Stimulated activated CD4-positive, alpha-beta T cell treated with anti-CD3 and anti-CD28 coated beads, Interleukin-1b, Interleukin-23, amount 100 ng/mL, for 4 hours (primary cell): Measurements from ENCODE around the gene KDM3A.
"Not testable (repeated sequence)": the region's sequence is repeated elsewhere in the genome, so short reads cannot be mapped to it uniquely, and the experiment has no call there.

Experiments
- DNase-seq, 2 donors: peaks; one replicate each; pipeline ENCODE4 v3.0.0-alpha.2; 2020; ENCODE audit warnings: low read depth in 2 of 2

Gene KDM3A

GRCh38 chr2:86476092-86476491 is 34.9 kb downstream of the KDM3A start:
- DNase-seq: no peak

DNA sequence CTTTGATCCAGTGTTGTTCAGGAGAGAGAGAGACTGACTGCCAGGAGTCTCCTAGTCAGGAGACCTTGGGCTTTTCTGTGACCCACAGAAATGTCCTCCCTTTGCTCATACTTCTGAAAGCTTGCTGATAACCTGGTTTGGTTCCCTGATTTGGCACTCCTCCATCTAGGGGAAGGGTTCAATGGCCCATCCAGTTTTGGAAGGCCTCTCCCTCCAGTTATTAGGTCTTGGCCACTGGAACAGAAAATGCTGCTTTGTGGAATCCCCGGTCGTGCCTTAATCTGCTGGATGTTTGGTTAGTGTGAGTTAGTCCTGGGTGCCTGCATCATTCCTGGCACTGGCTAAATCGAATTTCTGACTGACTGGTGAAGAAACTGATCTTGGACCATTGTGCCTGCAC is 35.7 kb downstream of the KDM3A start:
- DNase-seq: no peak

DNA sequence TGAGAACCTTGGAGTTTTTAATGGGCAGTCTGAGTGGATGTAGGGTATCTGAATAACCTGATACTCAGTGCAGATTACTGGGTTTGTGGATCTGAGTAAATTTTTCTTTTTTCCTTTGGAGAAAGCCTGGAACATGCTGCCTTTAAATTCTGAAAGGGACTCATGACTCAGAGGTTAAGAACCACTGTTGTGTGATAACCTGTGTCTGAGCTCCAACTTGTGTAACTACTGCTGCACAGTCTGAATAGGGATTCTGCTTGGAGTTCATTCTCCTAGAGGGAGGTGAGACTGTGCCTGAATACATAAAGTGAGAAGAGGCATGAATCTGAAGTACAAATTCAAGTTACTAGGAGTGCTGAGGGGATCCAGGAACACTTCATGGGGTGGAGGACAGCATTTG is 36.2 kb downstream of the KDM3A start:
- DNase-seq: no peak

DNA sequence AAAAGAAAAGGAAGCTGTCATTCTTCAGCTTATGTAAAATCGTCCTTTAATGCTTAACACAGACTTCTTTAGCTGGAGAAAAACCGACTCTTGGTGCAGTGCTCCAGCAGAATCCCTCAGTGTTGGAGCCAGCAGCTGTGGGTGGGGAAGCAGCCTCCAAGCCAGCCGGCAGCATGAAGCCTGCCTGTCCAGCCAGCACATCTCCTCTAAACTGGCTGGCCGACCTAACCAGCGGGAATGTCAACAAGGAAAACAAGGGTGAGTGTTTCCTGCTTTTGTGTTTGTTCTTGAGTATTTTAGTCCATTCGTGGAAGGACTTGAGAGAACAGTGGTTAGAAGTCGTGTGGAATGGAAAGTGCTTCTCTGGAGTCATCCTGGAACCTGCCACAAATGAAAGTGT is 38.9 kb downstream of the KDM3A start:
- DNase-seq: no peak

DNA sequence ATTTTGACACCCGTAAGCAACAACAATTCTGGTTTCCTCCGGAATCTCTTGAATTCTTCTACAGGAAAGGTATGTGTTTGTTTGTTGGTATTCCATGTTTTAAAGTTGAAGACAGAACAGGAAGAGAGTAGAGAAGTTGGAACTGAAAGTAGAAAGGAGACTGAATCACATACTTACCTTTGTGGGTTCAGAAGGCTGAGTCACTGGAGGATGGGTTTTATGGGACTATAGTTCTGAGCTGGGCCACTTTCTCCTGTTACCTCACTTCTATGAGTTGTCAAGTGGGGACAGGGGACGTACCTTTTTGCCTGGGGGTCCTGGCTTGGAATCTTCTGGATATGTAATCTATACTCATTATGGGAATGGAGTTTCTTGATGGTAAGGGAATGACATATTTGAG is 40.9 kb downstream of the KDM3A start:
- no peak for DNase-seq

DNA sequence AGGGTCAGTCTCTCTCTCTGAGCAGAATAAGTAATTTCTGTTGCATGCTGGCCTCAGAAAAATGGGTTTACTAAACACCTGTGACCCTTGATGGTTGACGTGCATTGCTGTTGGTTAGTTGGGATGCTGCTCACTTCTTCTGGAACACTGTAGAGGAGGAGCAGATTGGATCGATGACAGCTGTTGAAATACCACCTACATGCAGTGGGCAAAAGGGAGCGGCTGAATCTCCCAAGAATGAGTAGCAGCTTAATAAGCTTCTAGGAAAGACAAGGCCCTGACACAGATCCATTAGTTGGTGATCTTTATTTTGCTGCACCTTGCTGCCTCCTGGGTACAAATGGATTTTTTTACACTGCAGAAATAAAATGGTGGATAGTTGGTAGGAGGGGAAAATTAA is 43.2 kb downstream of the KDM3A start:
- DNase-seq: no peak

GRCh38 chr2:86485103-86485502 is 43.9 kb downstream of the KDM3A start:
- DNase-seq: no peak

DNA sequence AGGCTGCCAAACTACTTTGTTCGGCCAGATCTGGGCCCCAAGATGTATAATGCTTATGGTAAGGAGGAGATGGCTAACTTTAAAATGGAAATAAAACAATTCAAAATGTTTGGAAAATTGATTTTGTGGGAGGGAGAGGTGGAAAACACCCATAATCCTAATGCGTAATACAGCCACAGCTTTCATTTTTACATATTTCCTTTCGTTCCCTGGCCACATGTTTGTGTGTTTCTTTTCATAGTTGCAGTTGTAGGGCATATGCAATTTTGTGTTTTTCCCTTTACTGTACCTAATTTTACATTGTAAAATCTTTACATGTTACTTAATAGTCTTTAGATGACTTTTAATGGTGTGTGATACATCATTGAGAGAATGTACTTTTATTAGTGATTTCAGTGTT is 44.6 kb downstream of the KDM3A start:
- no peak for DNase-seq

GRCh38 chr2:86487062-86487461 is 45.9 kb downstream of the KDM3A start:
- DNase-seq: no peak

DNA sequence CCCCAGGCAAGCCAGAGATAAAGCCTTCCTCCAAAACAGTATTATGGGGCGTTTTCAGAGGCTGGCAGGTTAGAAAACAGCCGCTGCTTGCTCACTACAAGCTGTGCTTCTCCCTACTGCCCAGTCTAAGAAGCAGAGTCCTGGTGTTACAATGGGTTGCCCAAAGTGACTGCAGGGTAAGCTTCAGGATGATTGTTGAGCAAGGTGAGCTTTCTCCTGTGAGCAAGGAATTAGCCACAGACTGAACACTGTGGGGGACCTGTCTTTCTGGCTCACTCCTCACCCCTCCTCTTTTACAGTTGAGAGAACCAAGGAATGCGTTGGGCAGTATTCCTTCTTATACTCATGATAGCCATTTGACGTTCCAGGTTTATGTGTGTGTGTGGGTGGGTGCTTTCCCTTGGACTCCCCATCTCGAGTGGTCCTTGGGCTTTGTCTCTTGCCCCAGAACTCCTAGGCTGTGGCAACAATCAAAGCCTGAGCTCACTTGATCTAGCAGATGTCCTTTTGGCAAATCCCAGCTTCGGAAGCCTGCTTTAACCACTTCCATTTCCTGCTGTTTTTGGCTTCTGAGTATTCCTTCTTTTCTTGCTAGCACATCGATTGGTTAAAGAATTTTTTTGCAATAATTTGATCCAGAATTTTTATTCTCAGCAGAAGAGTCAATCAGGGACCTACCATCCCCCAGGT is 47.5 kb downstream of the KDM3A start:
- DNase-seq: no peak

DNA sequence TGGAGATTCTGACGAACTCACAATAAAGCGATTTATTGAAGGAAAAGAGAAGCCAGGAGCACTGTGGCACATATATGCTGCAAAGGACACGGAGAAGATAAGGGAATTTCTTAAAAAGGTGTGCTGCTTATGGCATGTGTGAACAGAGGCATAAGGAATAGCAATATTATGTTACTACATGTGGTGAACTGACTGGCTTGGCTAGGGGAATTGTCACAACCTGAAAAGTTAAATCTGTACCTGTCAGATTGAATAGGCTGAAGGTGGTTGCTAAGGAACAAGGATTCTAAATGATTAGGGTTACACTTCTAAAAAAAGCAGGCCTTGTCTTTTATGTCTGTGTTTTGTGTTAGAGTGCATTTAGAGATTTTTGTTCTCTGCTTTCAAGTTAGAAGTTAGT is 48.4 kb downstream of the KDM3A start:
- no peak for DNase-seq

- DNase-seq: no peak
These were observed 49.1 kb downstream of the KDM3A start for GRCh38 chr2:86490245-86490644.

DNA sequence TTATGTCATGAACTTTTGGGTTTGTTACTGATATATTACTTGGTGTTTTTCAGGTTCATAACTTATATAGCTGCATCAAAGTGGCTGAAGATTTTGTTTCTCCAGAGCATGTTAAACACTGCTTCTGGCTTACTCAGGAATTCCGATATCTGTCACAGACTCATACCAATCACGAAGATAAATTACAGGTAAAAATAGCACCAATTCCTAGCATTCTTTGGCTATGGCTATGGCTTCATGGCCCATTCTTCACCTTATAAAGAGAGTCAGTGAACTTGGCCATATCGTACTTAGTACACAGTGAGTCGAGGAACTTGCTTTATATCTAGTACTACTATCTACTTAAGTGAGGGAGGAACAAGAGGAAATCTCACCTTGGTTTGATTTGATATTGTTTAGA is 49.9 kb downstream of the KDM3A start:
- DNase-seq: no peak

GRCh38 chr2:86492048-86492453 is 50.9 kb downstream of the KDM3A start:
- DNase-seq: no peak

DNA sequence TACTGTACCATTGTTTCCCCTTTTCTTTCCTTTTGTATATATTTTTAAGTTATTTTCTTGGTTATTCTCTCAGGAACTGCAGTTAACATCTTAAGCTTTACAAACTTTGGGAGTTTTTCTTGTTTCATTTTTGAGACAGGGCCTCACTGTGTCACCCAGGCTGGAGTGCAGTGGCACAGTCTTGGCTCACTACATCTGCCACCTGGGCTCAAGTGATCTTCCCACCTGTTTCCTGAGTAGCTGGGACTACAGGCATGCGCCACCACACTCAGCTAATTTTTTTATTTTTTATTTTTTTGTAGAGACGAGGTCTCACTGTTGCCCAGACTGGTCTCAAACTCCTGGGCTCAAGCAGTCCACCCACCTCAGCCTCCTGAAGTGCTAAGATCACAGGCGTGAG is 55.2 kb downstream of the KDM3A start:
- DNase-seq: not testable (repeated sequence)

DNA sequence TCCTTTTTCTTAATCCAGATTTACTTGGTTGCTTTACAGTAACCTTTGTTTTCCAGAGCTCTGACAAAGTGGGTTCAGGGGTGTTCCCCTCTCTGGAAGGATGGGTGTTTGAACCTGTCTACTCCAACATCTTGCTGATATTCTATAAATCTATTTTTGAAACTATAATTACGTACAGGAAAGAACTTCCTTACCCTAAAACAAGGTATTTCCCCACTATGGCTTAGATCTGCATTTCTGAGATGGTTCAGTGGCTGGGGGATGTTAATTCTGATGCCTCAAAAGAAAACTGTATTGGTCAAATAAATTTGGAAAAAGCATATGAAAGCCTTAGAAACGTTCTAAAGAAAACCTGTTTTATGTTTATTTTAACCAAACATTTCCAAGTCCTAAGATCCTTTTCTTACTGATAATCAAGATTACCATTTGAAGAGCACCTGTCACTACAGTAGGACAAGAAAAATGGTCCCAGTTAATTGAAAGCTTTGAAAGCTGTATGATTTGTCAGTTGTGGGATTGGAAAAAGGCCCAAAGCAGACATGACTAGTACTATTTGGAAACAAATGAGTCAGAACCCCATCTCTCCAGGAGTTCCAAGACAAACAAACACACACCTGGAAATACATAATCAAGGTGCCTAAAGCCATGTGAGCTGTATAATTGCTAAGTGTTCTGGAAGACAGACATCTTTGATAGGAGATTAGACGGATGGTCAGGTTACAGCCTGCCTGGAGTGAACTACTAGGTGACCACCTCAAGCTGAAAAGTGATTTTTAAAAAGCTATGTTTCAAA is 57.5 kb downstream of the KDM3A start:
- no peak for DNase-seq

GRCh38 chr2:86499326-86499725 is 58.2 kb downstream of the KDM3A start:
- no peak for DNase-seq

DNA sequence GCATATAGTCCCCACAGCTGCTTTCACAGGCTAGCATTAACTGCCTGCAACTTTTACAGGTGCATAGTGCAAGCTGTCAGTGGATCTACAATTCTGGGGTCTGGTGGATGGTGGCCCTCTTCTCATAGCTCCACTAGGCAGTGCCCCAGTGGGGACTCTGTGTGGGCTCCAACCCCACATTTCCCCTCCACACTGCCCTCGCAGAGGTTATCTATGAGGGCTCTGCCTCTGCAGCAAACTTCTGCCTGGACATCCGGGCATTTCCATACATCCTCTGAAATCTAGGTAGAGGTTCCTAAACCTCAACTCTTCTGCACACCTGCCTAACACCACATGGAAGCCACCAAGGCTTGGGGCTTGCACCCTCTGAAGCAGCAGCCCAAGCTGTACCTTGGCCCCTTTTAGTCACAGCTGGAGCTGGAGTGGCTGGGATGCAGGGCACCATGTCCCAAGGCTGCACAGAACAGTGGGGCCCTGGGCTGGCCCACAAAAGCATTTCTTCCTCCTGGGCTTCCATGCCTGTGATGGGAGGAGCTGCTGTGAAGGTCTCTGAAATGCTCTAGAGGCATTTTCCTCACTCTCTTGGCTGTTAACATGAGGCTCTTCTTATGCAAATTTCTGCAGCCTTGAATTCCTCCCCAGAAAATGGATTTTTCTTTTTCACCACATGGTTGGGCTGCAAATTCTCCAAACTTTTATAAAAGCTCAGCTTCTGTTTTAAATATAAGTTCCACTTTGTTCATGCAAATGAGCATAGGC is 59.3 kb downstream of the KDM3A start:
- no peak for DNase-seq

GRCh38 chr2:86507600-86507999 is 66.4 kb downstream of the KDM3A start:
- no peak for DNase-seq

DNA sequence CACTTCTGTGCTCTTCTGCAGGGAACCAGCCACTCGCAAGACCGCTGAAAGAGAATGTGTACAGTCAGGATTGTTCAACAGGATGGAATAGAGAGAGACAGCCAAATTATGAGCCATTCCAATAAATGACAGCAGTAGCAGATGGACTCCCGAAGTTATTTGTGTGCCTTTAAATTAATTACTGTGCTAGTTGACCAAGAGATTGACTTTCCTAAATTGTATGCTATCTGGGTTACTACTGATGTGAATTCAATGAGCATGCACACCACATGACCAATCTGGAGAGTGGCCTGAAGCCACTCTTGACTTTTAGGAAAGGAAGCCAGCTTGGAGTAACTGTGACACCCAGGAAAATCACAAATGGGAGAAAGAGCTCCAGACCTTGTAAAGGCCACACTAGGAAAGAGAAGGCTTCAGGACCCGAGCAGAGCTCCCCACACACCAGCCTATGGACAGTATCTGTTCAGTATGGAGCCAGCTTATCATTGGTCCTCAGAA is 69.3 kb downstream of the KDM3A start:
- DNase-seq: no peak

- DNase-seq: no peak
These were observed 70.9 kb downstream of the KDM3A start for GRCh38 chr2:86512034-86512433.

- DNase-seq: no peak
These were observed 71.7 kb downstream of the KDM3A start for GRCh38 chr2:86512892-86513291.
